Effector memory CD4-positive, alpha-beta T cell (primary cell): ENCODE results near the gene UBAP2.

Experiments
- DNase-seq, 3 donors: peaks; one replicate each; pipeline ENCODE4 v3.0.0-alpha.2; 2020
- H3K27ac ChIP-seq: 2 replicates; pipeline ENCODE4 v1.7.0; 2013; ENCODE audit warnings: mild to moderate bottlenecking, low read length, moderate library complexity; ENCODE audit not compliant: insufficient read depth, poor library complexity, severe bottlenecking
- H3K27me3 ChIP-seq: replicated peaks from 2 replicates; pipeline ENCODE4 v1.7.0; 2013; ENCODE audit warnings: mild to moderate bottlenecking, low read length; ENCODE audit not compliant: insufficient read depth, control insufficient read depth, poor library complexity, severe bottlenecking
- H3K36me3 ChIP-seq: 2 replicates; pipeline ENCODE4 v1.7.0; 2013; ENCODE audit warnings: mild to moderate bottlenecking, low read length, moderate library complexity; ENCODE audit not compliant: control insufficient read depth, insufficient read depth
- H3K4me1 ChIP-seq: 2 replicates; pipeline ENCODE4 v1.7.0; 2013; ENCODE audit warnings: low read length, mild to moderate bottlenecking; ENCODE audit not compliant: control insufficient read depth, insufficient read depth, poor library complexity, severe bottlenecking
- H3K4me3 ChIP-seq: 2 replicates; pipeline ENCODE4 v1.7.0; 2013; ENCODE audit warnings: low read length, low read depth, mild to moderate bottlenecking; ENCODE audit not compliant: insufficient read depth, poor library complexity, severe bottlenecking
- H3K9me3 ChIP-seq: 2 replicates; pipeline ENCODE4 v1.7.0; 2013; ENCODE audit warnings: mild to moderate bottlenecking, low read length, moderate library complexity; ENCODE audit not compliant: control insufficient read depth

The UBAP2 gene

DNA sequence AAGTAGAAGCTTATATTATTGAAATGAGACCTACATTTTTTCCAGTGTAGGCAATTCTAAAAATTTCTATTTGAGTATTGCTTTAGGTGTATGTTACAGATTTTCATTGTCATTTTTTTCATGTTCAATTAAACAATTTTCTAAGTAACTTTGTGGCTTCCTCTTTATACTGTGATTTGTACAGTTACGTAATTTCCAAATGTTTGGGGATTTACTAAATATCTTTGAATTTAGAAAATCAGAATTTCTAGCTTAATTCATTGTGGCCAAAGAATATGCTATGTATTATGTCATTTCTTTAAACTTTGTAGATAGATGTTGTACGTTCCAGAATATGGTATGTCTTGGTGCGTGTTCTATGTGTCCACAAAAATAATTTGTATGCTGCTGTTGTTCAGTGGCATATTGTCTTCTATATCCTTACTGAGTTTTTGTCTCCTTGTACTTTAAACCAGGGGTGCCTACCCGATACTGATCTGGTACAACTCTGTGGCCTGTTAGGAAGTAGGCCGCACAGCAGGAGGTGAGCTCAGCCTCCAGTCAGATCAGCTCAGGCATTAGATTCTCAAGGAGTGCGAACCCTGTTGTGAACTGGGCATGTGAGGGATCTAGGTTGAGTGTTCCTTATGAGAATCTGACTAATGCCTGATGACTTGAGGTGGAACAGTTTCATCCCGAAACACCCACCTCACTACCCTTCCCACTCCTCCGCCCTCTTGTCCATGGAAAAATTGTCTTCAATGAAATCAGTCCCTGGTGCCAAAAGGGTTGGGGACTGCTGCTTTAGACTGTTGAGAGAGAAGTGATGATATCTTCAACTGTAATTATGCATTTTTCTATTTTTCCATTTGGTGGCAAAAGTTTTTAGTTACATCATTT, 168.2 kb downstream of the UBAP2 start:
- H3K9me3 ChIP-seq: no peaks in the 10 kb centered on the region
- H3K4me3 ChIP-seq: no peak overlapping the region
- DNase-seq: no peak
- no peaks in the 10 kb centered on the region for H3K36me3 ChIP-seq
- no peak overlapping the region for H3K27ac ChIP-seq
- no peaks in the 10 kb centered on the region for H3K4me1 ChIP-seq
- no peaks in the 10 kb centered on the region for H3K27me3 ChIP-seq

- H3K4me1 ChIP-seq: no peaks in the 10 kb centered on the region
- H3K36me3 ChIP-seq: no peaks in the 10 kb centered on the region
- no peak overlapping the region for H3K4me3 ChIP-seq
- H3K27me3 ChIP-seq: no peaks in the 10 kb centered on the region
- H3K9me3 ChIP-seq: no peaks in the 10 kb centered on the region
- no peak for DNase-seq
- no peak overlapping the region for H3K27ac ChIP-seq
Observed at GRCh38 chr9:33878691-33879366, 169.9 kb downstream of the UBAP2 start.

- Histone ChIP-seq H3K27ac (no peak overlapping the region), H3K4me3 (no peak overlapping the region), H3K4me1 (no peaks in the 10 kb centered on the region), H3K27me3 (no peaks in the 10 kb centered on the region), H3K9me3 (no peaks in the 10 kb centered on the region), H3K36me3 (no peaks in the 10 kb centered on the region)
- DNase-seq: no peak
Observed at GRCh38 chr9:33877727-33878489, 170.8 kb downstream of the UBAP2 start.
